GM23338 (cell line): ENCODE data around the gene EIF4G3. TPM values are rescaled to one million over a fixed set of nuclear protein-coding genes. Genes with fewer than 3 reads are reported as not detected.

Experiments used
- ATAC-seq: fragments of 200-7000 bp; cut with Tn5 transposase; 3 replicates; pipeline ENCODE4 v1.9.1; 2020
- DNase-seq: peaks from one replicate; pipeline ENCODE4 v3.0.0-alpha.2; 2015; ENCODE audit warnings: low spot score
- H2AFZ ChIP-seq: fragments of 200-600 bp; sonication (generic); 2 replicates; pipeline ENCODE4 v1.8.0; 2016; ENCODE audit warnings: antibody characterized with exemption, mild to moderate bottlenecking, moderate library complexity
- H3F3A ChIP-seq: fragments of 200-600 bp; sonication (generic); replicated peaks from 2 replicates; pipeline ENCODE4 v1.8.0; 2017; ENCODE audit warnings: antibody characterized with exemption, mixed run types, low read depth
- H3K27ac ChIP-seq: fragments of 200-600 bp; sonication (generic); 2 replicates; pipeline ENCODE4 v1.6.1; 2016; ENCODE audit warnings: low read depth
- H3K27me3 ChIP-seq: fragments of 200-600 bp; sonication (generic); 2 replicates; pipeline ENCODE4 v1.8.0; 2016; ENCODE audit warnings: mild to moderate bottlenecking, mixed run types, moderate library complexity; ENCODE audit not compliant: insufficient read depth
- H3K36me3 ChIP-seq: fragments of 200-600 bp; sonication (generic); 2 replicates; pipeline ENCODE4 v1.8.0; 2016; ENCODE audit warnings: mild to moderate bottlenecking; ENCODE audit not compliant: insufficient read depth
- H3K4me1 ChIP-seq: fragments of 200-600 bp; sonication (generic); 2 replicates; pipeline ENCODE4 v1.8.0; 2016; ENCODE audit warnings: mild to moderate bottlenecking, moderate library complexity; ENCODE audit not compliant: insufficient read depth
- H3K4me2 ChIP-seq: fragments of 200-600 bp; sonication (generic); 2 replicates; pipeline ENCODE4 v1.7.1; 2017; ENCODE audit warnings: mixed run types
- H3K4me3 ChIP-seq: fragments of 200-600 bp; sonication (generic); 2 replicates; pipeline ENCODE4 v1.6.1; 2016; ENCODE audit warnings: mixed run types
- H3K79me2 ChIP-seq: fragments of 200-600 bp; sonication (generic); replicated peaks from 2 replicates; pipeline ENCODE4 v1.8.0; 2017; ENCODE audit warnings: mild to moderate bottlenecking; ENCODE audit not compliant: insufficient read depth
- H3K9me2 ChIP-seq: fragments of 200-600 bp; sonication (generic); 2 replicates; pipeline ENCODE4 v1.8.0; 2017; ENCODE audit not compliant: insufficient read depth
- H4K20me1 ChIP-seq: fragments of 200-600 bp; sonication (generic); replicated peaks from 2 replicates; pipeline ENCODE4 v1.8.0; 2017; ENCODE audit warnings: mild to moderate bottlenecking; ENCODE audit not compliant: insufficient read depth
- H3K27ac Mint-ChIP-seq: 2 replicates; pipeline ENCODE4 v1.8.0; 2020; ENCODE audit warnings: inconsistent platforms, mild to moderate bottlenecking, moderate library complexity, mixed read lengths
- H3K27me3 Mint-ChIP-seq: 3 replicates; pipeline ENCODE4 v1.8.0; 2022; ENCODE audit warnings: low read depth, mild to moderate bottlenecking, moderate library complexity, mixed read lengths, inconsistent platforms; ENCODE audit not compliant: insufficient read depth, poor library complexity
- H3K36me3 Mint-ChIP-seq: 3 replicates; pipeline ENCODE4 v1.8.0; 2021; ENCODE audit warnings: low read depth, mild to moderate bottlenecking, inconsistent platforms, moderate library complexity, mixed read lengths
- H3K4me1 Mint-ChIP-seq: 3 replicates; pipeline ENCODE4 v1.8.0; 2020; ENCODE audit warnings: mild to moderate bottlenecking, inconsistent platforms, mixed read lengths
- H3K4me3 Mint-ChIP-seq: 3 replicates; pipeline ENCODE4 v1.8.0; 2021; ENCODE audit warnings: moderate library complexity, mild to moderate bottlenecking, inconsistent platforms, mixed read lengths
- H3K9me3 Mint-ChIP-seq: 3 replicates; pipeline ENCODE4 v1.8.0; 2020; ENCODE audit warnings: moderate library complexity, mild to moderate bottlenecking, inconsistent platforms, mixed read lengths
- CREB1 ChIP-seq: fragments of 250-450 bp; sonication (Bioruptor Pico); IDR thresholded peaks from 2 replicates; pipeline ENCODE4 v1.5.0; 2020; ENCODE audit warnings: low read depth, mild to moderate bottlenecking, moderate library complexity
- CTCF ChIP-seq, 2 experiments: fragments of 200-600 bp in 1 of 2; sonication (generic) in 1 of 2; conservative IDR thresholded peaks; 2 replicates each; pipeline versions ENCODE4 v1.5.1 to v1.6.1; 2016 to 2017; ENCODE audit warnings: antibody characterized with exemption in 2 of 2, low read depth in 2 of 2, mild to moderate bottlenecking in 2 of 2, moderate library complexity in 1 of 2
- EZH2 ChIP-seq: fragments of 200-600 bp; sonication (generic); IDR thresholded peaks from one replicate; pipeline ENCODE4 v1.8.0; 2017; ENCODE audit warnings: antibody characterized with exemption, mild to moderate bottlenecking, low read depth; ENCODE audit not compliant: unreplicated experiment
- EZH2phosphoT487 ChIP-seq: fragments of 200-600 bp; sonication (generic); IDR thresholded peaks from one replicate; pipeline ENCODE4 v1.8.1; 2018; ENCODE audit warnings: antibody characterized with exemption; ENCODE audit not compliant: unreplicated experiment
- JUNB ChIP-seq: IDR thresholded peaks from one replicate; pipeline ENCODE4 v1.6.1; 2016; ENCODE audit warnings: antibody characterized with exemption; ENCODE audit not compliant: unreplicated experiment
- POLR2AphosphoS5 ChIP-seq: IDR thresholded peaks from 2 replicates; pipeline ENCODE4 v1.6.1; 2016; ENCODE audit warnings: antibody characterized with exemption, low read depth
- ZNF114 ChIP-seq: fragments of 250-450 bp; sonication (Bioruptor Pico); IDR thresholded peaks from 2 replicates; pipeline ENCODE4 v1.5.0; 2020; ENCODE audit warnings: mild to moderate bottlenecking, moderate library complexity
- ZNF331 ChIP-seq: fragments of 250-450 bp; sonication (Bioruptor Pico); IDR thresholded peaks from 2 replicates; pipeline ENCODE4 v1.5.0; 2020; ENCODE audit warnings: low read depth, mild to moderate bottlenecking, moderate library complexity
- ZNF462 ChIP-seq: fragments of 250-450 bp; sonication (Bioruptor Pico); IDR thresholded peaks from 2 replicates; pipeline ENCODE4 v1.5.0; 2020; ENCODE audit warnings: mild to moderate bottlenecking, moderate library complexity
- polyA plus RNA-seq: library from polyadenylated mRNA; unstranded; fragments of >200 nt; fragmentation: Nextera tagmentation; extraction: Ambion mirVana; gene quantifications from 2 replicates; pipeline ENCODE4 v1.2.1, GENCODE V29; 2016
- total RNA-seq: library from RNA; depleted of rRNA; stranded (reverse); fragments of >200 nt; shearing (Covaris generic); gene quantifications from 2 replicates; pipeline ENCODE4 v1.2.3, GENCODE V29; 2014

Gene EIF4G3
- total and polyA plus RNA-seq, 2 experiments from 2014 or later = 37.9 to 68.1 TPM

- H3K27me3 Mint-ChIP-seq = peaks cover 2% of the 10 kb centered on the region
- no peaks in the 10 kb centered on the region for H3K9me2 ChIP-seq
- H3K36me3 ChIP-seq = peaks cover 7% of the 10 kb centered on the region
- H3K4me1 ChIP-seq = no peaks in the 10 kb centered on the region
- peak; percentile 4 for DNase-seq
- H3K4me3 ChIP-seq = no peak overlapping the region
- no peak overlapping the region for H3K4me2 ChIP-seq
- H3K36me3 Mint-ChIP-seq = peaks cover 28% of the 10 kb centered on the region; the same call in 2 of the 3 replicates
- H3K27ac Mint-ChIP-seq = peak overlapping the region; percentile 62
- no peak for TF ChIP-seq ZNF462 (CRISPR knock-in tag)
- TF ChIP-seq ZNF114 = no peak
- no peak for TF ChIP-seq CTCF (conservative IDR thresholded peaks at IDR 0.05; ENCODE audit: low read depth in 2 of 2)
- TF ChIP-seq CREB1 (CRISPR knock-in tag) = no peak
- TF ChIP-seq EZH2phosphoT487 = no peak
- TF ChIP-seq POLR2AphosphoS5 = no peak
- no peak for TF ChIP-seq EZH2
- TF ChIP-seq JUNB = no peak
- no peak for TF ChIP-seq ZNF331
- H3K27me3 ChIP-seq = no peaks in the 10 kb centered on the region
- no peak overlapping the region for H3K4me3 Mint-ChIP-seq
- peaks cover 22% of the 10 kb centered on the region for H4K20me1 ChIP-seq
- H3K9me3 Mint-ChIP-seq = peaks cover 5% of the 10 kb centered on the region; the same call in 2 of the 3 replicates
- ATAC-seq = no peak
- H3K4me1 Mint-ChIP-seq = peaks cover 13% of the 10 kb centered on the region
- no peak overlapping the region for H2AFZ ChIP-seq
- no peaks in the 10 kb centered on the region for H3F3A ChIP-seq
- peaks cover 85% of the 10 kb centered on the region for H3K79me2 ChIP-seq
- no peak overlapping the region for H3K27ac ChIP-seq
Measured at GRCh38 chr1:21089299-21089698, 87.4 kb downstream of the EIF4G3 start.
